ENCODE data around the gene HBE1.

DNA sequence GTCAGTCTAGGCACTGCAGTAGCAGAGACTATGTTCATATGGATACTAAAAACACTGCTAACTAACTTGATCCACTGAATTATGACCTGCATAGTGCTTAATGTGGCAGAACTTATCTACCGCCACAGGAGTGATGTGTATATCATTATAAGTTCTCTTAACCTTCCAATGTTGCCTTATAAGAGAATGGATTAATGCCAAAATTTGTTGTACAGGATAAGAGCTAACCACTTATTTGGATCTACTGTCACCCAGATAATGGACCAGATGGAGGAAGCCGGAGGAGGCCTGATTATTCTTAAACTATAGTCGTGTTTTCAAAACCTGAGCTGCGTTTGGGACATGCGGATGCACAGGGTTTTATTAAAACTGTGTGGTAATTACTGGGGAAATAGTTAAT, 33.9 kb upstream of the HBE1 start:
- TF ChIP-seq, protein P1, sequence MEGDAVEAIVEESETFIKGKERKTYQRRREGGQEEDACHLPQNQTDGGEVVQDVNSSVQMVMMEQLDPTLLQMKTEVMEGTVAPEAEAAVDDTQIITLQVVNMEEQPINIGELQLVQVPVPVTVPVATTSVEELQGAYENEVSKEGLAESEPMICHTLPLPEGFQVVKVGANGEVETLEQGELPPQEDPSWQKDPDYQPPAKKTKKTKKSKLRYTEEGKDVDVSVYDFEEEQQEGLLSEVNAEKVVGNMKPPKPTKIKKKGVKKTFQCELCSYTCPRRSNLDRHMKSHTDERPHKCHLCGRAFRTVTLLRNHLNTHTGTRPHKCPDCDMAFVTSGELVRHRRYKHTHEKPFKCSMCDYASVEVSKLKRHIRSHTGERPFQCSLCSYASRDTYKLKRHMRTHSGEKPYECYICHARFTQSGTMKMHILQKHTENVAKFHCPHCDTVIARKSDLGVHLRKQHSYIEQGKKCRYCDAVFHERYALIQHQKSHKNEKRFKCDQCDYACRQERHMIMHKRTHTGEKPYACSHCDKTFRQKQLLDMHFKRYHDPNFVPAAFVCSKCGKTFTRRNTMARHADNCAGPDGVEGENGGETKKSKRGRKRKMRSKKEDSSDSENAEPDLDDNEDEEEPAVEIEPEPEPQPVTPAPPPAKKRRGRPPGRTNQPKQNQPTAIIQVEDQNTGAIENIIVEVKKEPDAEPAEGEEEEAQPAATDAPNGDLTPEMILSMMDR (optimal IDR thresholded peaks at IDR 0.05 in 1 of 3, IDR thresholded peaks at IDR 0.05 in 1 of 3, conservative IDR thresholded peaks at IDR 0.05 in 1 of 3; ENCODE audit: extremely low read depth in 1 of 3, insufficient read depth in 2 of 3, low read length in 3 of 3) = no peak
- TF ChIP-seq EZH2 (IDR thresholded peaks at IDR 0.05; ENCODE audit: low read length) = no peak

All from keratinocyte (primary cell).